Cardiac muscle cell (in vitro differentiated cells and primary cell): Measurements from ENCODE around the gene AMT. TPM values are rescaled to one million over a fixed set of nuclear protein-coding genes. Genes with fewer than 3 reads are reported as not detected.

Source experiments
- DNase-seq, 2 donors: peaks; one replicate each; pipeline versions ENCODE4 v3.0.0 to v3.0.0-alpha.2; 2010 to 2017; ENCODE audit warnings: low read depth in 1 of 2, low spot score in 1 of 2
- H3K27ac ChIP-seq: fragments of 200-600 bp; sonication (generic); 2 replicates; pipeline ENCODE4 v1.5.1; 2016
- H3K27me3 ChIP-seq: fragments of 200-600 bp; sonication (generic); 2 replicates; pipeline ENCODE4 v1.6.0; 2016; ENCODE audit warnings: control low read depth
- H3K36me3 ChIP-seq: fragments of 200-600 bp; sonication (generic); 2 replicates; pipeline ENCODE4 v1.5.1; 2016; ENCODE audit warnings: control low read depth
- H3K4me1 ChIP-seq: fragments of 200-600 bp; sonication (generic); 2 replicates; pipeline ENCODE4 v1.8.1; 2017; ENCODE audit warnings: low read depth, mild to moderate bottlenecking, mixed run types
- H3K4me3 ChIP-seq: fragments of 200-600 bp; sonication (generic); 2 replicates; pipeline ENCODE4 v1.5.1; 2016; ENCODE audit warnings: mild to moderate bottlenecking
- H3K9me3 ChIP-seq: fragments of 200-600 bp; sonication (generic); 2 replicates; pipeline ENCODE4 v1.5.1; 2017; ENCODE audit warnings: low read depth, mild to moderate bottlenecking, control low read depth
- CTCF ChIP-seq: IDR thresholded peaks from 2 replicates; pipeline ENCODE4 v1.5.1; 2012; ENCODE audit warnings: low read depth, mild to moderate bottlenecking, low read length
- polyA plus RNA-seq: library from polyadenylated mRNA; unstranded; fragments of >200 nt; fragmentation: Nextera tagmentation; extraction: Ambion mirVana; gene quantifications from 2 replicates; pipeline ENCODE4 v1.2.1, GENCODE V29; 2016
- total RNA-seq: library from RNA; depleted of rRNA; stranded (reverse); fragments of >200 nt; gene quantifications from 2 replicates; pipeline ENCODE4 v1.2.3, GENCODE V29; 2016

Gene AMT
- total and polyA plus RNA-seq, 2 experiments from 2014 or later, result 67.2 to 105 TPM

- Histone ChIP-seq H3K27me3 (no peaks in the 10 kb centered on the region), H3K36me3 (peaks cover 42% of the 10 kb centered on the region), H3K4me3 (no peak overlapping the region), H3K9me3 (no peaks in the 10 kb centered on the region), H3K4me1 (no peaks in the 10 kb centered on the region), H3K27ac (no peak overlapping the region)
- DNase-seq, result no peak
- TF ChIP-seq CTCF, result no peak
Observed at GRCh38 chr3:49370585-49371290, 51.5 kb downstream of the AMT start.

Other genes starting within 250 kb of the AMT start
- 2.9 and 4.1 TPM in 2 replicates for gene C3orf62, start 145.2 kb downstream of the AMT start, total RNA-seq
- gene C3orf62, start 145.2 kb downstream of the AMT start, polyA plus RNA-seq, result 5.3 and 7.6 TPM in 2 replicates
- gene USP4, start 82.4 kb downstream of the AMT start, total RNA-seq, result 11.2 and 22.7 TPM in 2 replicates
- 30.1 and 55.1 TPM in 2 replicates for gene USP4, start 82.4 kb downstream of the AMT start, polyA plus RNA-seq
- gene GPX1, start 64.1 kb downstream of the AMT start, total RNA-seq, result 328 and 360 TPM in 2 replicates
- 371 and 429 TPM in 2 replicates for gene GPX1, start 64.1 kb downstream of the AMT start, polyA plus RNA-seq
- gene RHOA, start 10.5 kb downstream of the AMT start, total RNA-seq, result 461 and 522 TPM in 2 replicates
- 356 and 359 TPM in 2 replicates for gene RHOA, start 10.5 kb downstream of the AMT start, polyA plus RNA-seq
- 12.1 and 26.7 TPM in 2 replicates for gene TCTA, start 10.1 kb downstream of the AMT start, total RNA-seq
- gene TCTA, start 10.1 kb downstream of the AMT start, polyA plus RNA-seq, result 16.8 and 30.6 TPM in 2 replicates
- gene NICN1, start 6.9 kb upstream of the AMT start, total RNA-seq, result 6.2 and 21.1 TPM in 2 replicates
- gene NICN1, start 6.9 kb upstream of the AMT start, polyA plus RNA-seq, result 30.4 and 37.7 TPM in 2 replicates
- 185 and 194 TPM in 2 replicates for gene DAG1, start 47.8 kb upstream of the AMT start, total RNA-seq
- 104 and 107 TPM in 2 replicates for gene DAG1, start 47.8 kb upstream of the AMT start, polyA plus RNA-seq
- gene BSN, start 132.0 kb upstream of the AMT start, total RNA-seq, result 1.9 and 2.1 TPM in 2 replicates
- 1.2 and 1.6 TPM in 2 replicates for gene BSN, start 132.0 kb upstream of the AMT start, polyA plus RNA-seq